Measurements from ENCODE around the gene PPP6R2.

GRCh38 chr22:50447576-50448551 lies 104.7 kb downstream of the PPP6R2 start:
- TF ChIP-seq, protein P1, sequence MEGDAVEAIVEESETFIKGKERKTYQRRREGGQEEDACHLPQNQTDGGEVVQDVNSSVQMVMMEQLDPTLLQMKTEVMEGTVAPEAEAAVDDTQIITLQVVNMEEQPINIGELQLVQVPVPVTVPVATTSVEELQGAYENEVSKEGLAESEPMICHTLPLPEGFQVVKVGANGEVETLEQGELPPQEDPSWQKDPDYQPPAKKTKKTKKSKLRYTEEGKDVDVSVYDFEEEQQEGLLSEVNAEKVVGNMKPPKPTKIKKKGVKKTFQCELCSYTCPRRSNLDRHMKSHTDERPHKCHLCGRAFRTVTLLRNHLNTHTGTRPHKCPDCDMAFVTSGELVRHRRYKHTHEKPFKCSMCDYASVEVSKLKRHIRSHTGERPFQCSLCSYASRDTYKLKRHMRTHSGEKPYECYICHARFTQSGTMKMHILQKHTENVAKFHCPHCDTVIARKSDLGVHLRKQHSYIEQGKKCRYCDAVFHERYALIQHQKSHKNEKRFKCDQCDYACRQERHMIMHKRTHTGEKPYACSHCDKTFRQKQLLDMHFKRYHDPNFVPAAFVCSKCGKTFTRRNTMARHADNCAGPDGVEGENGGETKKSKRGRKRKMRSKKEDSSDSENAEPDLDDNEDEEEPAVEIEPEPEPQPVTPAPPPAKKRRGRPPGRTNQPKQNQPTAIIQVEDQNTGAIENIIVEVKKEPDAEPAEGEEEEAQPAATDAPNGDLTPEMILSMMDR (IDR thresholded peaks at IDR 0.05; ENCODE audit: low read depth, low read length, poor library complexity, severe bottlenecking): no peak
- TF ChIP-seq EZH2phosphoT487 (IDR thresholded peaks at IDR 0.05; ENCODE audit: borderline replicate concordance, low read length): no peak

Data from DOHH2 (cell line).